IMR-90 (cell line): ENCODE data around the gene RUNX3. TPM values are rescaled to one million over a fixed set of nuclear protein-coding genes. Genes with fewer than 3 reads are reported as not detected.

Experiments
- ATAC-seq: fragments of 200-7000 bp; cut with Tn5 transposase; 2 replicates; pipeline ENCODE4 v1.9.1; 2020; ENCODE audit warnings: low read depth, mild to moderate bottlenecking, moderate library complexity
- BruUV-seq: library from RNA; stranded (reverse); fragments of 400-500 nt; replicated peaks from 2 replicates; lab custom pipeline; 2021; lab: Mats Ljungman, UMichigan
- CTCF ChIA-PET: fragments of 300-600 bp; formaldehyde crosslinking; extraction: SDS; loops from one replicate; lab custom pipeline; 2021; ENCODE audit warnings: antibody characterized with exemption; lab: Yijun Ruan, JAX
- POLR2A ChIA-PET: fragments of 300-600 bp; sonication (Branson Sonifier 250); formaldehyde crosslinking; loops from one replicate; lab custom pipeline; 2022; ENCODE audit warnings: antibody characterized with exemption; ENCODE audit not compliant: unreplicated experiment; lab: Charles Lee
- DNase-seq: peaks from one replicate; pipeline ENCODE4 v3.0.0; 2013
- H2AFZ ChIP-seq: replicated peaks from 2 replicates; pipeline ENCODE3; 2013; ENCODE audit warnings: low read length, mild to moderate bottlenecking; ENCODE audit not compliant: poor library complexity
- H2AK5ac ChIP-seq: 2 replicates; pipeline ENCODE4 v1.6.1; 2013; ENCODE audit warnings: low read depth, low read length, inconsistent platforms
- H2AK9ac ChIP-seq: replicated peaks from 2 replicates; pipeline ENCODE3; 2013; ENCODE audit warnings: mild to moderate bottlenecking, low read depth, low read length, moderate library complexity; ENCODE audit not compliant: poor library complexity
- H2BK120ac ChIP-seq: 2 replicates; pipeline ENCODE4 v1.6.1; 2013; ENCODE audit warnings: low read depth, low read length, inconsistent platforms
- H2BK15ac ChIP-seq: 3 replicates; pipeline ENCODE4 v1.6.1; 2013; ENCODE audit warnings: low read depth, low read length, inconsistent platforms
- H2BK20ac ChIP-seq: 2 replicates; pipeline ENCODE4 v1.6.1; 2013; ENCODE audit warnings: low read depth, mild to moderate bottlenecking, inconsistent platforms, low read length, moderate library complexity
- H2BK5ac ChIP-seq: 2 replicates; pipeline ENCODE4 v1.6.1; 2013; ENCODE audit warnings: mild to moderate bottlenecking, low read depth, low read length, inconsistent platforms; ENCODE audit not compliant: poor library complexity, severe bottlenecking
- H3K14ac ChIP-seq: replicated peaks from 2 replicates; pipeline ENCODE4 v1.6.1; 2013; ENCODE audit warnings: low read depth, low read length, inconsistent platforms
- H3K18ac ChIP-seq: 2 replicates; pipeline ENCODE4 v1.6.1; 2013; ENCODE audit warnings: low read depth, low read length, control low read depth
- H3K23ac ChIP-seq: 2 replicates; pipeline ENCODE4 v1.6.1; 2013; ENCODE audit warnings: low read depth, low read length, inconsistent platforms
- H3K27ac ChIP-seq: 2 replicates; pipeline ENCODE4 v1.5.1; 2013; ENCODE audit warnings: mild to moderate bottlenecking, control low read depth, low read length; ENCODE audit not compliant: insufficient read depth
- H3K27me3 ChIP-seq: 2 replicates; pipeline ENCODE4 v1.6.1; 2013; ENCODE audit warnings: low read length; ENCODE audit not compliant: control insufficient read depth, insufficient read depth
- H3K36me3 ChIP-seq: 2 replicates; pipeline ENCODE4 v1.6.1; 2013; ENCODE audit warnings: low read length, mixed read lengths; ENCODE audit not compliant: control insufficient read depth, insufficient read depth
- H3K4ac ChIP-seq: 2 replicates; pipeline ENCODE4 v1.6.1; 2013; ENCODE audit warnings: low read depth, low read length, inconsistent platforms
- H3K4me1 ChIP-seq: 2 replicates; pipeline ENCODE4 v1.6.1; 2013; ENCODE audit warnings: low read length, mixed read lengths; ENCODE audit not compliant: control insufficient read depth, insufficient read depth
- H3K4me2 ChIP-seq: 2 replicates; pipeline ENCODE4 v1.6.1; 2013; ENCODE audit warnings: low read depth, mild to moderate bottlenecking, control low read depth, low read length, moderate library complexity
- H3K4me3 ChIP-seq: 2 replicates; pipeline ENCODE4 v1.5.1; 2013; ENCODE audit warnings: low read depth, mild to moderate bottlenecking, control low read depth, low read length, moderate library complexity; ENCODE audit not compliant: insufficient read depth
- H3K56ac ChIP-seq: 2 replicates; pipeline ENCODE4 v1.6.1; 2013; ENCODE audit warnings: low read length, inconsistent platforms; ENCODE audit not compliant: insufficient read depth; ENCODE audit errors: extremely low read depth
- H3K79me1 ChIP-seq, 2 experiments: 2 replicates each; pipeline ENCODE4 v1.6.1; 2013; ENCODE audit warnings: low read length in 2 of 2, inconsistent platforms in 1 of 2, low read depth in 1 of 2
- H3K9ac ChIP-seq: 2 replicates; pipeline ENCODE4 v1.6.1; 2013; ENCODE audit warnings: low read depth, low read length, control low read depth
- H3K9me1 ChIP-seq: 2 replicates; pipeline ENCODE4 v1.6.1; 2013; ENCODE audit warnings: low read length, inconsistent platforms; ENCODE audit not compliant: insufficient read depth
- H3K9me3 ChIP-seq: 2 replicates; pipeline ENCODE4 v1.6.1; 2013; ENCODE audit warnings: low read length; ENCODE audit not compliant: control insufficient read depth, insufficient read depth
- H4K20me1 ChIP-seq: 2 replicates; pipeline ENCODE4 v1.6.1; 2013; ENCODE audit warnings: low read length, inconsistent platforms; ENCODE audit not compliant: insufficient read depth
- H4K5ac ChIP-seq: 2 replicates; pipeline ENCODE4 v1.6.1; 2013; ENCODE audit warnings: mild to moderate bottlenecking, low read depth, low read length, control low read depth
- H4K8ac ChIP-seq, 2 experiments: 2 replicates each; pipeline ENCODE4 v1.6.1; 2013; ENCODE audit warnings: low read depth in 2 of 2, low read length in 2 of 2, control low read depth in 1 of 2, inconsistent platforms in 1 of 2
- H4K91ac ChIP-seq: 2 replicates; pipeline ENCODE4 v1.6.1; 2013; ENCODE audit warnings: low read depth, low read length, inconsistent platforms; ENCODE audit not compliant: insufficient read depth
- BHLHE40 ChIP-seq: fragments of 150-350 bp; IDR thresholded peaks from 2 replicates; pipeline ENCODE4 v1.6.1; 2016; ENCODE audit warnings: mild to moderate bottlenecking, low read depth, low read length
- CEBPB ChIP-seq: IDR thresholded peaks from 2 replicates; pipeline ENCODE4 v1.6.1; 2012; ENCODE audit warnings: low read depth, low read length, improper control_type of control experiment
- ELK1 ChIP-seq: fragments of 150-350 bp; IDR thresholded peaks from 2 replicates; pipeline ENCODE4 v1.6.1; 2016; ENCODE audit warnings: low read depth, mild to moderate bottlenecking, low read length, moderate library complexity, borderline replicate concordance
- FOS ChIP-seq: fragments of 150-350 bp; IDR thresholded peaks from 2 replicates; pipeline ENCODE4 v1.6.1; 2016; ENCODE audit warnings: low read depth, low read length
- MAFK ChIP-seq: IDR thresholded peaks from 2 replicates; pipeline ENCODE4 v1.6.1; 2012; ENCODE audit warnings: low read depth, low read length, improper control_type of control experiment
- MAZ ChIP-seq: IDR thresholded peaks from 2 replicates; pipeline ENCODE4 v1.6.1; 2012; ENCODE audit warnings: low read depth, mild to moderate bottlenecking, low read length, improper control_type of control experiment, moderate library complexity, borderline replicate concordance
- MXI1 ChIP-seq: IDR thresholded peaks from 2 replicates; pipeline ENCODE4 v1.6.1; 2012; ENCODE audit warnings: low read depth, mild to moderate bottlenecking, low read length, moderate library complexity, borderline replicate concordance
- NFE2L2 ChIP-seq: fragments of 150-350 bp; IDR thresholded peaks from 2 replicates; pipeline ENCODE4 v1.6.1; 2016; ENCODE audit warnings: low read depth, mild to moderate bottlenecking, low read length
- RFX5 ChIP-seq: IDR thresholded peaks from 2 replicates; pipeline ENCODE4 v1.8.0; 2012; ENCODE audit warnings: low read depth, mild to moderate bottlenecking, low read length, moderate library complexity
- SMC3 ChIP-seq: fragments of 150-350 bp; IDR thresholded peaks from 2 replicates; pipeline ENCODE4 v1.6.1; 2016; ENCODE audit warnings: low read depth, mild to moderate bottlenecking, antibody characterized with exemption, low read length, moderate library complexity
- USF2 ChIP-seq: fragments of 150-350 bp; IDR thresholded peaks from 2 replicates; pipeline ENCODE4 v1.6.1; 2017; ENCODE audit warnings: mild to moderate bottlenecking, antibody characterized with exemption, low read length, low read depth
- WGBS, 2 experiments: methylation state at CpG; one replicate each; pipeline versions ENCODE4 v1.1.5 to v1.1.7; 2013; ENCODE audit warnings: missing lambda C conversion rate in 2 of 2; ENCODE audit not compliant: insufficient read length in 1 of 2; ENCODE audit errors: extremely low coverage in 2 of 2; 5-methylcytosine and 5-hydroxymethylcytosine counted together
- dilution Hi-C: fragments of 300-500 bp; cut with HindIII; formaldehyde crosslinking; loops from one replicate; pipeline ENCODE4 v1.14.3; 2018; ENCODE audit warnings: low sequenced_read_pairs; ENCODE audit not compliant: unreplicated experiment
- in situ Hi-C: fragments of 300-500 bp; cut with MboI; formaldehyde crosslinking; loops from 3 replicates; pipeline ENCODE4 v1.14.3; 2019; ENCODE audit warnings: low sequenced_read_pairs, inconsistent platforms, mixed read lengths
- intact Hi-C: fragments of 100-400 bp; cut with micrococcal nuclease; formaldehyde crosslinking; loops from 2 replicates; pipeline ENCODE4 v1.10.0; 2022
- polyA plus RNA-seq, 3 experiments: library from polyadenylated mRNA; depleted of rRNA; stranded (reverse); fragments of >200 nt; gene quantifications; 2 replicates each; pipeline ENCODE4 v1.2.3, GENCODE V29; 2012; ENCODE audit warnings: low replicate concordance in 1 of 3
- total RNA-seq: library from RNA; depleted of rRNA; stranded (reverse); fragments of >200 nt; gene quantifications from 2 replicates; pipeline ENCODE4 v1.2.3, GENCODE V29; 2012

RUNX3 gene
- total and polyA plus RNA-seq, 2 of the 4 experiments (the other 2 are of a cell fraction), result 0.07 TPM; not detected in 1

GRCh38 chr1:24915816-24916602 is 14.1 kb downstream of the RUNX3 start:
- no peak overlapping the region for H2BK120ac ChIP-seq
- H2AK5ac ChIP-seq, result no peak overlapping the region
- TF ChIP-seq BHLHE40 (no peak), NFE2L2 (no peak), MAFK (no peak), USF2 (no peak), FOS (no peak), ELK1 (no peak), RFX5 (no peak), CEBPB (no peak), MXI1 (no peak), SMC3 (no peak), MAZ (no peak)
- in situ Hi-C loops, result no loop called here
- no peak overlapping the region for H3K9ac ChIP-seq
- WGBS, 2 experiments, result 80% methylated on average over 7 of the region's 21 CpGs; no CpG with 5 or more reads in 1 of the 2 experiments
- H3K9me1 ChIP-seq, result no peaks in the 10 kb centered on the region
- H3K4ac ChIP-seq, result no peak overlapping the region
- H3K36me3 ChIP-seq, result no peaks in the 10 kb centered on the region
- ChIA-PET CTCF (no interaction called here), POLR2A (no interaction called here)
- peaks cover 4% of the 10 kb centered on the region; the same call in 1 of the 2 replicates for H3K4me1 ChIP-seq
- no peak overlapping the region for H2BK5ac ChIP-seq
- no peak overlapping the region for H4K5ac ChIP-seq
- no peak overlapping the region for H3K56ac ChIP-seq
- H2BK15ac ChIP-seq, result no peak overlapping the region
- dilution Hi-C loops, result no loop called here
- H3K18ac ChIP-seq, result no peak overlapping the region
- no peak overlapping the region for H3K4me3 ChIP-seq
- H3K14ac ChIP-seq, result no peak overlapping the region
- H4K20me1 ChIP-seq, result no peaks in the 10 kb centered on the region
- H3K27me3 ChIP-seq, result peaks cover 3% of the 10 kb centered on the region; the same call in 1 of the 2 replicates
- DNase-seq (no peak), ATAC-seq (no peak)
- no peaks in the 10 kb centered on the region for H3K79me1 ChIP-seq
- no peak overlapping the region for H2AK9ac ChIP-seq
- H4K8ac ChIP-seq, result no peak overlapping the region
- BruUV-seq, result no TSS peak
- no peak overlapping the region for H3K4me2 ChIP-seq
- H4K91ac ChIP-seq, result no peak overlapping the region
- no peaks in the 10 kb centered on the region for H3K9me3 ChIP-seq
- H2AFZ ChIP-seq, result no peak overlapping the region
- no peak overlapping the region for H2BK20ac ChIP-seq
- H3K23ac ChIP-seq, result no peak overlapping the region
- intact Hi-C loops, result no loop called here
- no peak overlapping the region for H3K27ac ChIP-seq
